ENCODE data around the gene RECQL. TPM values are rescaled to one million over a fixed set of nuclear protein-coding genes. Genes with fewer than 3 reads are reported as not detected.
"Not testable (repeated sequence)": the region's sequence is repeated elsewhere in the genome, so short reads cannot be mapped to it uniquely, and the experiment has no call there.

Gene RECQL
- total RNA-seq, 1 experiment from 2014 or later: 39.6 TPM

DNA sequence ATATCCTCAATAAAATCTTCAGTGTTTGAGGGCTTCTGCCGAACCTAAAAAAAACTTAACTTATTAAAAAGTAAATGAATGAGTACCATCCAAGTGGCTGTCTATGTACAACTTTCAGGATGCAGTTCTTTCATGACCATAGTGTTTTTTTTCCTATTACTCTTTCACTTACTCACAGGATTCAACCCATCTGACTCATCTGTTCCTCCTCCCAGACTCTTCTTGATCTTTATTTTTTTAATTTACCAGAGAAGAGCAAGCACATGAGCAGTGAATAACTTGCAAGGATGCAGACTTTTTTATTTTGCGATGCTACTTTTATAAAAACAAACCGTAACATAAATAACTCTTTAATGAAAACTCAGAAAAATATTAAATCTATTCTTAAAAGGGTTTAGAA, 24.5 kb downstream of the RECQL start:
- DNase-seq: no peak

DNA sequence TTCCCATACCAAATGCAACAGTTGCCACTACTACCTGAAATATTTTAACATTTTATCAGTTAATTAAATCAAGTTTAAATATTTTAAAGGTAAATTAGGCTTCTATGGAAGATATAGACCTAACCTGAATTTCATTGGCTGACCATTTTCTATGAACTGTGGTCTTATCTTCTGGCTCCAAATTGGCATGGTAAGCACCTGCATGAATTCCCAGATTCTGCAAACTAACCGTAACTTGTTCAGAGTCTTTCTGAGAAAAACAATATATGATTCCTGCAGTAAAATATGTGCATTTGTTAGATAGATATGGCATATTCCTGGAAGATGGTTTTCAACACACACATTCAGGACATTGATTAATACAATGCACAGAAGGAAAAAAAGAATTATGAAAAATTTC, 25.9 kb downstream of the RECQL start:
- DNase-seq: no peak
- Histone ChIP-seq H3K36me3 (replicated peaks; ENCODE audit: control insufficient read depth, insufficient read depth, low read length) (peaks cover 3% of the 10 kb centered on the region), H3K27me3 (ENCODE audit: control insufficient read depth, insufficient read depth, low read length) (no peaks in the 10 kb centered on the region), H3K4me3 (ENCODE audit: insufficient read depth, low read depth, low read length) (no peak overlapping the region)

More for the DNA sequence above, 24.5 kb downstream of the RECQL start:
- Histone ChIP-seq H3K4me3 (ENCODE audit: insufficient read depth, low read depth, low read length) (no peak overlapping the region), H3K27me3 (ENCODE audit: control insufficient read depth, insufficient read depth, low read length) (no peaks in the 10 kb centered on the region), H3K36me3 (replicated peaks; ENCODE audit: control insufficient read depth, insufficient read depth, low read length) (peaks cover 3% of the 10 kb centered on the region)

DNA sequence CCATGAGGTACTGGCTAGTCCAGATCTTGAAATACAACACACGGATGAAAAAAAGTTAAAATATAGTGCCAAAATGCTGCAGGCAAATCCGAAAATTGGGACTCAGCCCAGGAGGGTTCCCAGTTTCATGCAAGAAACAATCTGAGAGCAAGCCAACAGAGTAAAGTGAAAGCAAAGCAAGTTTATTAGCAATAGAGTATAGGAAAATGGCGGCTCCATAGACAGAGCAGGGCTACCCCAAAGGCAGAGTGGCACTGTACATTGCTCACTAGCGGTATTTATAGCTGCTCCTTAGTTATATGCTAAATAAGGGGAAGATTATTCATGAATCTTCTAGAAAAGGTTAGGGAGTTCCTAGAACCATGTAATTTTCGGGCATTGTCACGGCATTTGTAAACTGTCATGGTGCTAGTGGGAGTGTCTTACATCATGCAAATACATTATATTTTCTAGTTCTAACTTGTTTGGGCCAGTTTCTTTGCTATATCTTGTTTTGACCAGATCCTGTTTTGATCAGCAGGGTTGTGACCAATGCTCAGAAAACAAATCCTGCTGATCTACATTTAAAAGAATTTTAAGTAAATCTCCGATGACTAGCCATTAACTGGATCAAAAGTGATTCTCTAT, 29.1 kb downstream of the RECQL start:
- H3K27me3 ChIP-seq (ENCODE audit: control insufficient read depth, insufficient read depth, low read length): no peaks in the 10 kb centered on the region
- no peak for DNase-seq
- peaks cover 3% of the 10 kb centered on the region for H3K36me3 ChIP-seq (replicated peaks; ENCODE audit: control insufficient read depth, insufficient read depth, low read length)
- H3K4me3 ChIP-seq (ENCODE audit: insufficient read depth, low read depth, low read length): no peak overlapping the region

DNA sequence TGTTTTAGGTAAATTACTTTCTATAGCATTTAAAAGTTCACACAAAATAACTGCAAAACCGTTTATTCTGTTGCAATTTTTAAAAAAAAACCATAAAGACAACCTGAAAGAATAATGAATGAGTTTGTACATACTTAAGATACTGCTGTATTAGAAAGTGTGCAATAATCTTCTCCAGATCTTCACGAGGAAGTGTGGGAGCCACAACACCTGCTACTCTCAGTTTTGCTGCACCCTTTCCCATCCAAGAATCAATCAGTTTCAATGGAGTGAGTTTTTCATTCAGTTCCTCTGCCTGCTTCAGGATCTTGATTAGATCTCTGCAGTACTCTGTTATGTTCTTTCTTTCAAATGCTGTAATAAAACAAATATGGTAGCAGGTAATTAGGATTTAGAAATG, 30.1 kb downstream of the RECQL start:
- peaks cover 3% of the 10 kb centered on the region for H3K36me3 ChIP-seq (replicated peaks; ENCODE audit: control insufficient read depth, insufficient read depth, low read length)

DNA sequence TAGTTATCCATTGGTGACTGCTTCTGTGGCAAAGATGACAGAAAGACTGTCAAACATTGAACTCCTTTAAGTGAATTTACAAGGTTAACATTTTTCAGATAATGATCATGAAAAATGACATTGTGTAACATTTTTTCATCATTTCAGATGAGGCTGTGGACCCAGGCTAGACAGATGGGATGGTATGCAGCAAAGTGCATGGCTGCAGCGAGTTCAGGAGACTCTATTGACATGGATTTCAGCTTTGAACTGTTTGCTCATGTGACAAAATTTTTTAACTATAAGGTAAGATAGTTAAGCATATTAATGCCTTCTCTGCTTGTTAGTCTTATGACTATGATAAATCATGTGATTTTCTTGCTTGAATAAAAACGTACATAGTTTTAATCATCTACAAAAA, 34.1 kb downstream of the RECQL start:
- H3K27me3 ChIP-seq (ENCODE audit: control insufficient read depth, insufficient read depth, low read length); H3K4me3 ChIP-seq (ENCODE audit: insufficient read depth, low read depth, low read length); DNase-seq: not testable (repeated sequence)

More for the DNA sequence above, 30.1 kb downstream of the RECQL start:
- DNase-seq: no peak
- Histone ChIP-seq H3K27me3 (ENCODE audit: control insufficient read depth, insufficient read depth, low read length) (no peaks in the 10 kb centered on the region), H3K4me3 (ENCODE audit: insufficient read depth, low read depth, low read length) (no peak overlapping the region)

DNA sequence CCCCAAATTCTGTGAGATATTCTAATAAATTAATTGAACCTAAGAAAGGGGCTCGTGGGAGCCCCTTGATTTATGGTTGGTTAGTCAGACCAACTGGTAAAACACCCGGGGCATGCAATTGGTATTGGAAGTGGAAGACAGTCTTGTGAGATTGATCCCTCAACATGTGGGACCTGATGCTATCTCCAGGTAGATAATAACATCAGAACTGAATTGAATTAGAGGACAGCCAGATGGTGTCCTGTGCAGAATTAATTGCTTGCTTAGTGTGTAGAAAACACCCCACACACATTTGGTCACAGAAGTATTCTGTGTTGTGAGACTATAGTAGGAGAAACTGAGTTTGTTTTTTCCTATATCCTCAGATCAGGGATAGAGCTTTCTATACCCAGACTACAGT, 42.0 kb downstream of the RECQL start:
- no peak for DNase-seq
- Histone ChIP-seq H3K36me3 (replicated peaks; ENCODE audit: control insufficient read depth, insufficient read depth, low read length) (no peaks in the 10 kb centered on the region), H3K27me3 (ENCODE audit: control insufficient read depth, insufficient read depth, low read length) (no peaks in the 10 kb centered on the region), H3K4me3 (ENCODE audit: insufficient read depth, low read depth, low read length) (no peak overlapping the region)

More for the DNA sequence above, 34.1 kb downstream of the RECQL start:
- H3K36me3 ChIP-seq (replicated peaks; ENCODE audit: control insufficient read depth, insufficient read depth, low read length): not testable (repeated sequence)

DNA sequence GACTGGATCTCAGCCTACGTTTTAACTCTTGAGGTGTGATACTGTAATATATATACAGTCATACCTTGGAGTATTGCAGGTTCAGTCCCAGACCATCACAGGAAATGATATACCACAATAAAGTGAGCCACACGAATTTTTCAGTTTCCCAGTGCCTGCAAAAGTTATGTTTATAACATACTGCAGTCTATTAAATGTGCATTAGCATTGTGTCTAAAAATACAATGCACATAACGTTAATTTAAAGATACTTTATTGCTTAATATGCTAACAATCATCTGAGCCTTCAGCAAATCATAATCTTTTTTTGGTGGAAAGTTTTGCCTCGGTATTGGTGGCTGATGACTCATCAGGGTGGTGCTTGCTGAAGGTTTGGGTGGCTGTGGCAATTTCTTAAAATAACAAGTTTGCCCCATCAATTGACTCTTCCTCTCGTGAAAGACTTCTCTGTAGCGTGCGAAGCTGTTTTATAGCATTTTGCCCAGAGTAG, 45.1 kb downstream of the RECQL start:
- no peak for DNase-seq
- H3K36me3 ChIP-seq (replicated peaks; ENCODE audit: control insufficient read depth, insufficient read depth, low read length): no peaks in the 10 kb centered on the region
- no peaks in the 10 kb centered on the region for H3K27me3 ChIP-seq (ENCODE audit: control insufficient read depth, insufficient read depth, low read length)
- H3K4me3 ChIP-seq (ENCODE audit: insufficient read depth, low read depth, low read length): no peak overlapping the region

DNA sequence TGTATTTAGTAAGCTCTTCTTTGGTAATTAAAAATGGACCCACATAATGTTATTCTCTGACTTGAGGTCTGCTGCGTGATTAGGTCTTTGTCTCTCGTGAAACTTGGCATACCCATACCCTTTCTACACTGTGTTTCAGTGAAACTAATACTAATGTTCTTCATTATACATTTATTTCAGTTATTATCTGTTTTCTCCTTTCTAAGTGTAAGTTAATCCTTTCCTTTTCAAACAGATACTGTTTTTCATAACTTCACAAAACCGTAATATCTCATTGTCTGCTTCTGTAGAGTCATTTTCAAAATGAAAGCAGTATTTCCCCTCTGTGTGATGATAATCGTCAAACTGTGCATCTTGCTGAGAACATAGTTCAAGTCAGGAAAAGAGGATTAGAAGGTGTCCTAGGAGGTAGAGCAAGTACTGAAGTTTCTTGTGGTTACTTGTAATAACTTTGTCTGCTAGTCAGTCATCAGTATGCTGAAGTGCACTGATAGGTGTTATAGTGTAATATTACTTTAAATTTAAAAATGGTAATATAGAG, 48.1 kb downstream of the RECQL start:
- no peak overlapping the region for H3K4me3 ChIP-seq (ENCODE audit: insufficient read depth, low read depth, low read length)
- DNase-seq: no peak
- H3K27me3 ChIP-seq (ENCODE audit: control insufficient read depth, insufficient read depth, low read length): no peaks in the 10 kb centered on the region
- no peaks in the 10 kb centered on the region for H3K36me3 ChIP-seq (replicated peaks; ENCODE audit: control insufficient read depth, insufficient read depth, low read length)

DNA sequence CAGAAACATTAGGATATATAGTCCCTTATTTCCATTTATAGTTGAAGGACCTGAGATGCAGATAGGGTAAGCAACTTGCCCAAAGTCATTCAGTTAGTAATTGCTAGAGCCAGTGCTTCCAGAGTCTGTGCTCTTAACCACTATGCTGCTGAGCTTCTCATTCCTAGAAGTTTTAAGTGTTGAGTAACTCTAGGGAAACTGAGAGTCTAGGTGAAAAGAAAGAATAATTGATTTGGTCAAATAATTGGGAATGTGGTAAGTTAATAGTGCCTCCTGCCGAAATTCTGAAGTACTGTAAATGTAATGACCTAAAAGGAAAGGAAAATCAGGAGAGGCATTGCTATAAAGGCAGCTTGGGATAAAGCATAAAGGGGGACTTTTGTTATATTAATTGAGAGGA, 49.9 kb downstream of the RECQL start:
- peak; percentile 40 for DNase-seq
- no peaks in the 10 kb centered on the region for H3K36me3 ChIP-seq (replicated peaks; ENCODE audit: control insufficient read depth, insufficient read depth, low read length)
- H3K4me3 ChIP-seq (ENCODE audit: insufficient read depth, low read depth, low read length): no peak overlapping the region
- no peaks in the 10 kb centered on the region for H3K27me3 ChIP-seq (ENCODE audit: control insufficient read depth, insufficient read depth, low read length)

DNA sequence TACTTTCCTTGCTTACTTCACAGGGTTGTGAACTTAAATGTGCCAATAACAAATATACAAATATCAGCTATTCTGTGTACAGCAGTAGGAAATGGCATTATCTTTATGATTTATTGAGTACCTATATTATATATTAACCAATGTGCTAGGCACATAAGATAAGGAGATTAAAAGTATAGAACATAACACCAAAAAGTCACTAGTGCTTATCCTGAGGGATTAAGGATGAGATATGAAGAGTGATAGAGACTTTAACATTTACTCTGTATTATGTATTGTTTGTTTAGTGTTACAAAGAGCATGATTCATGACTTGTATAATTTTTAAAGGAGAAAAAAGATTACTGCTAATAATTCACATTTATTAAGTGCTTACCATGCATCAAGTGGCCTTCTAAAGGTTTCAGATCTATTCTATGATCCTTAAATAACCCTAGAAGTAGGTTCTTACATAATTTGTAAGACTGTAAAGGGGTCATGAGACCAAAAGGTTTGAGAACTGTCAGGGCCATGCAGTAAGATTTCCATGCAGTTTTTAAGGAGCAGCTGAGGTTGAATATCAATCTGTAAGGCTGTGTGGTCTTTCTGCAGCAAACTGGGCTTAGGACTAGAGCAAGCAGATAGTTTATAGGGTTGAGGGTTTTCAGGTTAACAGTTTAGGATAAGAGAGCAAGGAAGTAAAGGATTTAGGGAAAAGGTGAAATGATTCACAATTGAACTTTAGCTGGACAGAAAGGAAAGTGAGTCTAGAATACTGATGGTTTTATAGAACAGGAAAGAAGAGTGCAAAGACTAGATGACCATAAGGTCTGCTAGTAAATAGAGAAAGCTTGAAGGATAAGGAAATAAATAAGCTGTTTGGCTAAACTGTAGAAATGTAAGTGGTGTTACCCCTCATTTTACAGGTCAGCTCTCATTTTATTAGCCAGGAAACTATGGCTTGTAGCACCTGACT, 57.0 kb downstream of the RECQL start:
- no peaks in the 10 kb centered on the region for H3K36me3 ChIP-seq (replicated peaks; ENCODE audit: control insufficient read depth, insufficient read depth, low read length)
- DNase-seq: no peak
- no peaks in the 10 kb centered on the region for H3K27me3 ChIP-seq (ENCODE audit: control insufficient read depth, insufficient read depth, low read length)
- H3K4me3 ChIP-seq (ENCODE audit: insufficient read depth, low read depth, low read length): no peak overlapping the region

DNA sequence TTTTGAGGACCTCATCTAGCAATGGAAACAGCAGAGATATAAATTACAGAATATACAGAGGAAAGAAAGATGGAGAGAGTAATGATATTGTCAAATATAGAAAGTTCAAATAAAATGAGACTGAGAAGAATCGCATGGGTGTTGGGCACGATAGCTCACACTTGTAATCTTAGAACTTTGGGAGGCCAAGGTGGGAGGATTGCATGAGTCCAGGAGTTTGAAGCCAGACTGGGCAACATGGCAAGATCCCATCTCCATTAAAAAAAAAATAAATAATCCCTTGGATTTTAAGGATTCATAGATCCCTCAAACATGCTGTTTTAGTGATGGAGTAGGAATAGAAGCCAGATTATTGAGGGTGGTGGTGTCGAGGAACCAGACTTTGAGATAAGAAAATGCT, 62.1 kb downstream of the RECQL start:
- Histone ChIP-seq H3K36me3 (replicated peaks; ENCODE audit: control insufficient read depth, insufficient read depth, low read length) (no peaks in the 10 kb centered on the region), H3K27me3 (ENCODE audit: control insufficient read depth, insufficient read depth, low read length) (no peaks in the 10 kb centered on the region), H3K4me3 (ENCODE audit: insufficient read depth, low read depth, low read length) (no peak overlapping the region)
- no peak for DNase-seq

DNA sequence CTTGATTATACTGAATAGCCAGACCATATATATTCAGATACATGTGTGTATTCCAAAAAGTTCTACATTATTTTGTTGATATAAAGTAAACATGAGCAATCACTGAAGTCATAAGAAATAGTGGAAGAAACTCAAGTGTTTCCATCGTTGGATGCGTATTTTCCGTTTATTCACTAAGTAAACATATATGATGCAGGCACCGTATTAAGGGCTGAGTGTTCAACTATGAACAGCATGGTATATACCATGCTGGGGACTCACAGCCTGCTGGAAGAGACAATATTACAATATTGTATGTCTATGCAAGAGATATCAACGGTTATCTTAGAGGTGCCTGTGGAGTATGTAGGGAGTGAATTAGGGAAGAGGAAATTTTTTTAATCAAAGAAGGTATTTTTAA, 62.8 kb downstream of the RECQL start:
- Histone ChIP-seq H3K36me3 (replicated peaks; ENCODE audit: control insufficient read depth, insufficient read depth, low read length) (no peaks in the 10 kb centered on the region), H3K27me3 (ENCODE audit: control insufficient read depth, insufficient read depth, low read length) (no peaks in the 10 kb centered on the region), H3K4me3 (ENCODE audit: insufficient read depth, low read depth, low read length) (no peak overlapping the region; the same call in 1 of the 2 replicates)
- DNase-seq: no peak

DNA sequence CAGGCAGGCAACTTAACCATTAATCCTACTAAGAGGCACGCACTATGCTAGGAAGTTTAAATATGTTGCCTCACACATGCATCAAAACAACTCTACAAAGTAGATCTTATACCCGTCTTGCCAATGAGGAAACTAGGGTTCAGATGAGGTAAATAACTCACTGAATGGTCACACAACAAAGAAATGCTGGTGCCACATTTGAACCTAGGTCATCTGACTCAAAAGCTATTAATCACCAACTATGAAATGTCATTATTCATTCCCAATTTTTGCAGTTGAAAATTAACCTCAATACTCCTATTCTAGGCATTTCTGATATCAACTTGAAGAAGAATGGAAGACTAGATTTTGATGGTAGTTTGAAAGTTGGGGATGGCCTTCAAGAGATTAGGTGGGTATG, 66.7 kb downstream of the RECQL start:
- Histone ChIP-seq H3K4me3 (ENCODE audit: insufficient read depth, low read depth, low read length) (no peak overlapping the region), H3K36me3 (replicated peaks; ENCODE audit: control insufficient read depth, insufficient read depth, low read length) (no peaks in the 10 kb centered on the region), H3K27me3 (ENCODE audit: control insufficient read depth, insufficient read depth, low read length) (no peaks in the 10 kb centered on the region)
- no peak for DNase-seq

DNA sequence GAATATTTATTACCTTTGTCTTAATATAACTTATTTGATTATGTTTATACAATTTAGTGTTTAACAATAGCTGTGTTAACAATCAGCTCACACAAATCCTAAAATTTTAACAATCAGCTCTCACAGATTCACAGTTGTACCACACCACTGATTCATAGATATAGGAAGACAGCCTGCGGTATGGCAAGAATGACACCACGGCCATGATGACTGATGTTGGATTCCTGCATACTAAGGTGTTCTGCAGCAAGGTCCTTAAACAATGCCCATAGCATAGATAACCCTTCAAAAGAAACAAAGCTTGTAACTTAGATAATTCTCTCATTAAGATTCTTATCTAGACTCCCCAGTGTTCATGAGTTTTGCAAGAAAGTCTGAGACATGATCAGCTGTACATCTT, 67.9 kb downstream of the RECQL start:
- H3K27me3 ChIP-seq (ENCODE audit: control insufficient read depth, insufficient read depth, low read length): no peaks in the 10 kb centered on the region
- H3K36me3 ChIP-seq (replicated peaks; ENCODE audit: control insufficient read depth, insufficient read depth, low read length): no peaks in the 10 kb centered on the region
- DNase-seq: no peak
- H3K4me3 ChIP-seq (ENCODE audit: insufficient read depth, low read depth, low read length): no peak overlapping the region

DNA sequence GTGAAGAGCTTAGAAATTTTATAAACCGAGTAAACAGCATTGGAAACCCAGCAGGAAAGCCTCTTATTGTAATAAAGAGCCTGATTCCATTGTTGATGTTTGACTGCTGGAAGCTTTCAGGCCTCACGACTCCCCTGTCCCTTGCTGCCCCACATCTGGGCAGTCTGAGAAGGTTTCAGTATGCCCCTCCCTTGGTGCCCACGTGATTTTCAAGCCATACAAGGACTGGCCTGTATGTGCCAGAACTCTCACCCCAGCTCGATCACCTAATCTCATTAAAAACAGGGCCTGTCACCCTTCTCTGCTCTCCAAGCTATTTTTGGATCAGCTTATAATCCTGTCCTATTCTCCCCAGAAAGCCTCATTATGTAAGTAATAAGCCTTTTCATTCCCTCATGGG, 71.4 kb downstream of the RECQL start:
- Histone ChIP-seq H3K27me3 (ENCODE audit: control insufficient read depth, insufficient read depth, low read length) (no peaks in the 10 kb centered on the region), H3K36me3 (replicated peaks; ENCODE audit: control insufficient read depth, insufficient read depth, low read length) (no peaks in the 10 kb centered on the region), H3K4me3 (ENCODE audit: insufficient read depth, low read depth, low read length) (no peak overlapping the region)
- no peak for DNase-seq

All from H7 (cell line).